Fibroblast of peridontal ligament (primary cell): ENCODE measurements around the gene OPN1SW.

Experiments used
- DNase-seq: peaks from one replicate; pipeline ENCODE4 v3.0.0-alpha.2; 2010; ENCODE audit errors: extremely low read depth

The OPN1SW gene

DNA sequence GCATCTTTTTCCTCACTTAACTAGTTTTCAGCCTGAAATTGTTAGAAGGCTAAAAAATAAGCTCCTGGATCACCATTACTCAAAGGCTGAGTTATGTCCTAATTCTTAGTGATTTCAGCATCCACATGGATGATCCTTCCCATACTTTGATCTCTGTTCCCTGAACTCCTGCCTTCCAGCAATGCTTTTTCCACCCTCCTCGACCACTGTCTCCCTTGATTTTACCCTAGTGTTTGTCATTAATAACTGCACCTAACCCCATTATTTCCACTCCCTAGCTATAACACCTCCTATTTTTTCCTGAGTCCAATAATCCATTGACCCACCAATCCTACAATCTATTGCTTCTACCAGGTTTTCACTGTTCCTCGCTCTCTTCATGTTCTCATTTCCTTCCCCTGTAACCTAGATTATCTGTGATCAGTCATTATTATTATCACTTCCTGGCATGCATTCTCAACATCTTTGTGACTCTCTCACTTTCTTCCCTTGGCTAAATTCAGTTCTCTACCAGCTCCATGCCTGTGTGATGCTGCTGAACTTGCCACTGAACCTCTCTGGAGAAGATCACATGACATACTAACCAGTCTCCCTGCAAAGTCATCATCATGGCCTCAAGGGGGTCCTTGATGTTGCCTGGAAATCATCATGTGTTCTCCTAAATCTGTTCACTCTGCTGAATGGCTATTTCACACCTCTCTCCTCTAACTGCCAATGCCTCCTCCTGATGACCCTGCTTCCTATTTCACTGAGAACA lies 42.9 kb downstream of the OPN1SW start:
- DNase-seq = no peak

DNA sequence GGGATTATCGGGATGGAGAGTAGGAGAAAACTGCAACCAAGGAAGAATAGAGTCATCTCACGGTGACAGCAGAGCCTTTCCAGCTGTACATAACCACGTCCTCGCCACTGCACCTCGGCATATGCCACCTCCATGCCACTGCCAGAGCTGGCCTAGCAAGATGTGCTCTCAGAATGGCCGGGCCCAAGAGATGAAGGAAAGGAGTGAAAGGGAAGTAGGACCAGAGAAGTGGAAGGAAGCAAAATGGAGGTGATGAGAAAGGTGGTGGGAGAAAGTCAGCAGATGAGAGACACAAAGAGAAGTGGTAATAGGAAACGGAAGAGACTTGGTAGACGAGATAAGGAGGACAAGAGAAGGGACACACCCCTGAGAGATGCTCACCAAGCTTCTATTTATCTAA lies 44.4 kb downstream of the OPN1SW start:
- DNase-seq = no peak

DNA sequence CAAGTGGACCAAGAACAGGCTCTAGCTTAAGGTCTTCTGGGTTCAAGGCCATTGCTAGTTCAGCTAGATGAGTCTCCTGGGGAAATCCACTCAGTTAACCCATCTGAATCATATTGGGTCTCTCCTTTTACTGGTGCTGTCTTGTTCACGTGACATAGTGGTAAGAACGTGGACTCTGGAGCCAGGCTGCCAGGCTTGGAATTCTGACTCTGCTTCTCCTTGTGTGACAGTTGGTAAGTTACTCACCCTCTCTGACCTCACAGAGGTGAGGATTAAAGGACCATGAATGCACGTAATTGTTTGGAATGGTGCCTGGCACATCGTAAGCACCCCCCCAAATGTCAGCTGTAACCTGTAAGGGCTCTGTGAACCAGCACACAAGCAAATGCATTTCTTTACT lies 46.1 kb downstream of the OPN1SW start:
- DNase-seq = no peak

DNA sequence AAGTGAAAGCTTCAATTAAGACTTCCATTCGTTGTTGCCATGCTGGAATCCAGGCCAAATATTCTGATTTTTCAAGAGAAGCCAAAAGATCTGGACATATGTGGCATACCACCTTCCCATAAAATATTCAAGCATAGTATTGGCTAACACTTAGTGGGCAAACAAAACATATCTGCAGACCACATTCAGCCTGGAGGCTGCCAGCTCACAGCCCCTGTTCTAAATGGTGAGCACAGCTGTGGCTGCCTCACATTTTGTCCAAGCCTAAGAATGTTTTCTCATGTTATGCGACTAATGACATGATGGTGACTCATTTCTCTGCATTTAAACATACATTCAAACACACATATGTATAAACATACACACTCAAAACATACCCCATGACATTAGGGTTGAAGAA lies 47.0 kb downstream of the OPN1SW start:
- DNase-seq = peak; percentile 91

DNA sequence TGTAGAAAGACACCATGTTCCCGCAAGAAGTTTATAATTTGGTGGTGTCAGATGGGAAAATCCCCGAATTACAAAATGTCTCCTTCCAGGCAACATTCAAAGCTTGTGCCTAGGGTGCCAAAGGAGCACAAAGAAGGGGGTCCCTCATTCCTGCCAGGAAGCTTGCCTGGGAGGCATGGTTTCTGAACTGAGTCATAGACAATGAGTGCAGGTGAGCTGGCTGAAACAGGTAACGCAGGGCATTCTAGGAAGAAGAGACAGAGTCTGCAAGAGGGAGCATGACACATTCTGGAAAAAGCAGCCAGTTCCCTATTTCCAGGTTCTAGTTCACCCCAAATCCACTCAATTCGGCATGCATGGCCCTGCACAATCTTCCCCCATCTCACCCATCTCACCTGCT lies 48.4 kb downstream of the OPN1SW start:
- no peak for DNase-seq

- no peak for DNase-seq
Observed at GRCh38 chr7:128726737-128727072, 48.9 kb downstream of the OPN1SW start.

- DNase-seq = no peak
Observed at GRCh38 chr7:128726059-128726736, 49.4 kb downstream of the OPN1SW start.

- no peak for DNase-seq
Observed at GRCh38 chr7:128725531-128725930, 50.1 kb downstream of the OPN1SW start.

DNA sequence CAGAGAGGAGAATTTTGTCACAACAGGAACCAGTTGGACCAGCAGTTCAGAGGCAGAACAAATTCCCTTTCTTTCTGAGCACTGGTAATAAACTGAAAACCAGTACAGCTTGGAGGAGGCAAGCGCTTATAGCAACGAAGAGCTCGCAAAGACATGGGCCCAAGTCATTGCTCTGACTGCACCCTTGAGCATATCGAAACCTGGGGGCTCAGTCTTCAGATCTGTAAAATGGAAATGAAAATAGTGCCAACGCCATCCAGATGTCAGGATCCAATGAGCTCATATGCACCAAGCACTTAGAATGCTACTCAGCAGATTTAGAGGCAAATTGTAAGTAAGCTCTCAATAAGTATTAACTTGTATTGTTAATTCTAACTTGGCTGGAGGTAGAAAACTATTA lies 50.9 kb downstream of the OPN1SW start:
- DNase-seq = no peak
